Subcutaneous adipose tissue (tissue), 4 donors: ENCODE measurements around the gene PTTG1IP. TPM values are rescaled to one million over a fixed set of nuclear protein-coding genes. Genes with fewer than 3 reads are reported as not detected.

ENCODE experiments used
- total RNA-seq, 4 donors: library from RNA; depleted of rRNA; stranded (reverse); fragments of >200 nt; gene quantifications; one replicate each; pipeline ENCODE4 v1.1.0, GENCODE V29; 2016
- TF ChIP-seq, protein P1 (sequence below): fragments of 450-650 bp; IDR thresholded peaks from one replicate; pipeline ENCODE4 v1.5.1; 2016; ENCODE audit warnings: low read depth, mild to moderate bottlenecking, control low read depth, antibody characterized with exemption, moderate library complexity

The PTTG1IP gene
- total RNA-seq, 4 donors from 2014 or later, result 131 to 244 (median 148) TPM

DNA sequence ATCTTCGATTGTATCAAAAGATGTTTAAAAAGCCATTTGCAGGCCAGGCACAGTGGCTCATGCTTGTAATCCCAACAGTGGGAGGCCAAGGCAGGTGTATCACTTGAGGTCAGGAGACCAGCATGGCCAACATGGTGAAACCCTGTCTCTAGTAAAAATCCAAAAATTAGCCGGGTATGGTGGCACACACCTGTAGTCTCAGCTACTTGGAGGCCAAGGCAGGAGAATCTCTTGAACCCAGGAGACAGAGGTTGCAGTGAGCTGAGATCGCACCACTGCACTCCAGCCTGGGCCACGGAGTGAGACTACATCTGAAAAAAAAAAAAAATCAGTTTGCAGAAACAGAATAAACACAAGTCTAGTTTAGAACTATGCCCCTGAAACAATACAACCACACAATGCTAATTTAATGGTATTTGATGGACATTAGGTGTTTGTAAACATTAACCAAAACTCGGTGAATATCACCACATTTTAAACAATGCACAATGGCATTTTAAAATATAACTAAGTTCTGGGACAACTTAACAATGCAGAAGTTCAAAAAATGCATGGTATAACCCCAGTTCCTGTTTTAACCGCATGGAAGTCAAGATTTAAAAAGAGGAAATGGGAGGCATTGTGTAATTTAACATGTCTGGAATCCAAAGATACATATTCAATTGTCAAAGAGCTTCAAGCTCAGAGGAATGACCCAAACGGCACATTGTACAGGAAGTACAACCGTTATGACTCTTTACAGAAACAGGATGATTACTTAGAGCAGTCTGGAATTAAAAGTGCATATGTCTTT lies 7.1 kb upstream of the PTTG1IP start:
- TF ChIP-seq, protein P1, sequence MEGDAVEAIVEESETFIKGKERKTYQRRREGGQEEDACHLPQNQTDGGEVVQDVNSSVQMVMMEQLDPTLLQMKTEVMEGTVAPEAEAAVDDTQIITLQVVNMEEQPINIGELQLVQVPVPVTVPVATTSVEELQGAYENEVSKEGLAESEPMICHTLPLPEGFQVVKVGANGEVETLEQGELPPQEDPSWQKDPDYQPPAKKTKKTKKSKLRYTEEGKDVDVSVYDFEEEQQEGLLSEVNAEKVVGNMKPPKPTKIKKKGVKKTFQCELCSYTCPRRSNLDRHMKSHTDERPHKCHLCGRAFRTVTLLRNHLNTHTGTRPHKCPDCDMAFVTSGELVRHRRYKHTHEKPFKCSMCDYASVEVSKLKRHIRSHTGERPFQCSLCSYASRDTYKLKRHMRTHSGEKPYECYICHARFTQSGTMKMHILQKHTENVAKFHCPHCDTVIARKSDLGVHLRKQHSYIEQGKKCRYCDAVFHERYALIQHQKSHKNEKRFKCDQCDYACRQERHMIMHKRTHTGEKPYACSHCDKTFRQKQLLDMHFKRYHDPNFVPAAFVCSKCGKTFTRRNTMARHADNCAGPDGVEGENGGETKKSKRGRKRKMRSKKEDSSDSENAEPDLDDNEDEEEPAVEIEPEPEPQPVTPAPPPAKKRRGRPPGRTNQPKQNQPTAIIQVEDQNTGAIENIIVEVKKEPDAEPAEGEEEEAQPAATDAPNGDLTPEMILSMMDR, result no peak

DNA sequence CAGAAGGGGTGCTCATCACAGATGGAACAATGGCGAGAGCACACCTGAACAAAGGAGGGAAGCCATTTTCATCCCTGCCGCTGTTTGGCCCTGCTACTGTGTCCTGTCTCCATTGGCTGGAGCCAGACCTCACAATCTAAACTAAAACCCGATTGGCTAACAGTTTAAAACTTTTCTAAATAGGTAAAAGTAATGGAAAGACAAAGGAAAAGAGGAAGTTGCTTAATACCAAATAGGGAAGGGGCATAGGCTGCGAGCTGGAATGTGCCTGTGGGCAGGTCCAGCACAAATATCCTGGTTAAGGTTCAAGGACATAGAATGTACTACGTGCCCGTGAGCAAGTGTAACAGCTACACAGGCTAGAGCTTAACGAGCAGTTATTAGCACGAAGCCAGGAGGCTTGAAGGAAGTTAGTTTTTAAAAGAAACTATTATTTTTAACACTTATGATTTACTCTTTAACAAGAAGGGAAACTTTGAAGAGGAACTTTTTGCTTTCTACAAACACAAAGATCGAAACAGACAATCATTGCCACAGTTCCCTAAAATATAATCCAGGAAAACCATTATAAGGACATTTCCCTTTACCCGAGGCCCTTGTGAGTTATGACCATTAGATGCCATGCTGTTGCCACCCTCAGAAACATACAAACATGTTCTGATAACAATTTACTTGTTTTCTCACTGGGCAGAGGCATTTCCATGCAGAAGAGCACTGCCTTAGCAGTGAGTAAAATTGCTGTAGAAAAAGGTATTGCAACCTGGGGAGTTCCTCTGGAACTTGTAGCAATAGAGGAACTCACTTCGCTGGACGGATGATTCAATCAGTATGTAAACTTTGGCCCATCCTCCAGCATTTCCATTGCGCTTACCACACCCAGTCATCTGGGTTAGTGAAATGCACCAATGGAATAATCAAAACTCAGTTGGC lies 4.8 kb upstream of the PTTG1IP start:
- TF ChIP-seq, protein P1, result no peak

DNA sequence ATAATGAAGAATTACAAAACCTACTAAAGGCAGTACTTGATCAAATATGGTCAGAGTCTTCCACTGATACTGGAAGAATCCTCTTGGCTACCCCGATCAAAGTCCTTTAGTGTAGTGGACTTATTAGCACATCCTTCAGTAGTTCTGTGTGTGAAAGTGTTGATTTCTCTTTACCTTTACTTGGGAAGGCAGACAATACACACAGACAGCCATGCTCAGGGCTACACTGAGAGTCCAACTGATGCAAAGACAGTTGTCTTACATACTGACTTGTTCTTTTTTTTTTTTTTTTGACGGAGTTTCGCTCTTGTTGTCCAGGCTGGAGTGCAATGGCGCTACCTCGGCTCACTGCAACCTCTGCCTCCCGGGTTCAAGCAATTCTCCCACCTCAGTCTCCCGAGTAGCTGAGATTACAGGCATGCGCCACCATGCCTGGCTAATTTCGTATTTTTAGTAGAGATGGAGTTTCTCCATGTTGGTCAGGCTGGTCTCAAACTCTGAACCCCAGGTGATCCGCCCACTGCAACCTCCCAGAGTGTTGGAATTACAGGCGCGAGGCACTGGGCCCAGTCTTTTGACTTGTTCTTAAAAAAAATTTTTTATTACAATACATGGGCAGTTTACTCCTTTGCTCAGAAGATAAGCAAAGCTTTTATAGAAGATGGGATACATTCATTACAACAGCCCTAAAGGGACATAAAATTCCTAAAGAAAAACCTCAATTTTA lies 3.5 kb upstream of the PTTG1IP start:
- TF ChIP-seq, protein P1, result no peak

DNA sequence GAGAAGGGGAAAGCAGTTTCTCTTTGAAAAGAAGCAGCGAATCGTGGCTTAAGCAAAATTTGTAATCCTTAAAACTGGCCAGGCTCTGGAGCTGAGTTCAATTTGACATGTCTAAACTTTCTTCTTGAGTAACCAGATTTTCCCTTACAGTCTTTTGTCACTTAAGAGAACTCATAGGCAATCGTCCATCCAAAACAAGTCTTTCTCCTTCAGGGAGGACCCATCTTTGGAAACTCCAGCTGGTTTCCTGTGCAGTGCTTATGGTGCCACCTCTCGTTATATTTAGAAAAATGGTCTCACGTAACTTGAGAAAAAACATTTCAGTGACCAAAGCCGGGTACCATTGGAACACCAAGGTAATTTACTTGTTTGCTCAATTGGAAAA lies 1.8 kb upstream of the PTTG1IP start:
- TF ChIP-seq, protein P1, result no peak

DNA sequence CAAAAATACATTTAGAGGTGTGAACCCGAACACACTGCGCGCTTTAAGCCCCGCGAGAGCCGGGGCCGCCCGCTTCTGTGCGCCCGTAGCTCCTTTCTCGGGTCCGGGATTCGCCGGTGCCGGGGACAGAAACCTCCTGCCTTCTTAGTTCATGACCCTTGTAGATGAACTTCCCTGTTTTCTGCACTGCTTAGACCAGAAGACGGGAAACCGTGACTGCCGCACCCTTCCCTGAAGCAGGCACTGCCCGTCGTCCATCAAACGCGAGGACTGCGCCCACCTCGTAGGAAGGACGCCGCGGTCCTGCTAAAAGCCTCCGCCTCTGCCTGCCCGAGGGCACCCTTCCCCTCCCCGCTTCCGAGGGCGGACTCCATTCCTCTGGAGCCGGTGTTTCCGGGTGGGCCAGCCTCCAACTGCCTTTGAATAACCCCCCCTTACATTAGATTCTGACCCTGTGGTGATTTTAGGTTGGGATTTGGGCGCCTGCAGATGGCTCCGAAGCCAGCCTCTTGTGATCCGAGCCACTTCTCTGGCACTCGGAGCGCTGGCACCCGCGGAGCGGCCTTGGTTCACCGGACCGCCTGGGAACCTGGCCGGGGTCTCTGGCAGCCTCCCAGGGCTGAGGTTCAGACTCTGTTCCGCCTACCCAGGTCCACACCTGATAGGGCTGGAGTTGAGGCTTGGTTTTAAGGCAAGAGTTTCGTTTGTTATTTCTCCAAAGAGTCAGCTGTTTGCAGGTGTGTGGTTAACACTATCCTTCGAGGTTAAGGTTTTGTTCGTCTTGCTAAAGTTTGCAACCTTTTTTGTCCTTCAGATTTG lies 1.2 kb upstream of the PTTG1IP start:
- TF ChIP-seq, protein P1, result no peak

DNA sequence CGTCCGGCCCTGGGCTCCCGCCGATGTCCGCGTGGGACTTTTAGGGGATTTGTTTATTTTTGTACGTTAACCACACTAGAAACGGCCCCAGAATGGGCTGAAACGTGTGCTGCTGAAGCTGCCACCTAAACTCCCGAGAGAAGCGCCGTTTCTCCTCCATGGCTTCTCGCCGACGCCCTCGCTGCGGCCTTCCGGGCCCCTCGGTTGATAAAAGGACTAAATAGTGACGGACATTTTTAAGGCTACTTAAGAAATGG lies 678 bp upstream of the PTTG1IP start:
- TF ChIP-seq, protein P1, result no peak
